Nephron progenitor cell (in vitro differentiated cells): ENCODE data around the gene ICOS.
"Not testable (repeated sequence)": the region's sequence is repeated elsewhere in the genome, so short reads cannot be mapped to it uniquely, and the experiment has no call there.

Experiments used
- DNase-seq: peaks from one replicate; pipeline ENCODE4 v3.0.0; 2021
- H3K27ac Mint-ChIP-seq: 2 replicates; pipeline ENCODE4 v1.8.0; 2021; ENCODE audit warnings: mild to moderate bottlenecking, moderate library complexity, mixed read lengths
- H3K27me3 Mint-ChIP-seq: 2 replicates; pipeline ENCODE4 v1.8.0; 2021; ENCODE audit warnings: mild to moderate bottlenecking, low read depth, mixed read lengths; ENCODE audit not compliant: poor library complexity
- H3K36me3 Mint-ChIP-seq: 2 replicates; pipeline ENCODE4 v1.8.0; 2021; ENCODE audit warnings: low read depth, mixed read lengths
- H3K4me1 Mint-ChIP-seq: 2 replicates; pipeline ENCODE4 v1.8.0; 2021; ENCODE audit warnings: mixed read lengths
- H3K4me3 Mint-ChIP-seq: 2 replicates; pipeline ENCODE4 v1.8.0; 2021; ENCODE audit warnings: mild to moderate bottlenecking, moderate library complexity, mixed read lengths
- H3K9me3 Mint-ChIP-seq: 2 replicates; pipeline ENCODE4 v1.8.0; 2021; ENCODE audit warnings: mild to moderate bottlenecking, moderate library complexity, mixed read lengths
- TF ChIP-seq, protein P1 (sequence below): fragments of 200-600 bp; sonication (generic); IDR thresholded peaks from 2 replicates; pipeline ENCODE4 v1.5.0; 2021; ENCODE audit warnings: antibody characterized with exemption

ICOS gene

DNA sequence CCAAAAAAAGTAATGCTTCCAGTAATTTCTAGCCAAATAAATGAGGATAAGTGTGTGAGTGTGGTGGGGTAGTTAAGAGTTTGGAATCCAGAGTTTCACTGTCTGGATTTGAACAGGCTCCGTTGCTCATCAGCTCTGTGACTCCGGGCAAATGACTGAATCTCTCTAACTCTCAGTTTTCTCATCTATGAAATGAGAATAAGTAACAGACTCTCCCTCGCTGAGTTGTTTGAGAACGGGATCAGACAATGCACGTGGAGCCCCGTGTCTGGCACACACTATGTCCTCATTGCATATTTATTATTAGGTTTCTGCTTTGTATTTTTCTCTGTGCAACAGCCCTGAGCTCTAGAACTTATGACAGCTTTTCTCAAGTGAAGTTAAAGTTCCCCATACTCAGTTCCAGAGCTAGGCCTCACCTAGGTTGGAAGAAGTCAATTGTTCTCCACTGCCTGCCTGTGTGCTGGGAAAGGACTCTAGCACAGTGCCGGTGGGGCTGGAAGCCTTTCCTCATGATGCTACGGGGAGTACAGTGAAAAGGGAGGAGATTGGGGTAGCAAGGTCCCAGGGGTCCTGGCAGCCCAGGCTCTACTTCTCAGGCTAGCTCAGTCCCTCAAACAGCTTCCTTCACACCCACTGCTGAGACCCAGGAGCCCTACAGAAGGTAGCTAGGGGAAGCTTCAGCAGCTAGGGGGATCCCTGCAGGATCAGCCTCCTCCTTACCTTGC is 1.7 kb upstream of the ICOS start:
- Mint-ChIP-seq H3K9me3 (no peaks in the 10 kb centered on the region), H3K4me1 (peaks cover 10% of the 10 kb centered on the region), H3K36me3 (no peaks in the 10 kb centered on the region), H3K4me3 (no peak overlapping the region), H3K27ac (no peak overlapping the region), H3K27me3 (no peaks in the 10 kb centered on the region)
- DNase-seq, result no peak
- TF ChIP-seq, protein P1, sequence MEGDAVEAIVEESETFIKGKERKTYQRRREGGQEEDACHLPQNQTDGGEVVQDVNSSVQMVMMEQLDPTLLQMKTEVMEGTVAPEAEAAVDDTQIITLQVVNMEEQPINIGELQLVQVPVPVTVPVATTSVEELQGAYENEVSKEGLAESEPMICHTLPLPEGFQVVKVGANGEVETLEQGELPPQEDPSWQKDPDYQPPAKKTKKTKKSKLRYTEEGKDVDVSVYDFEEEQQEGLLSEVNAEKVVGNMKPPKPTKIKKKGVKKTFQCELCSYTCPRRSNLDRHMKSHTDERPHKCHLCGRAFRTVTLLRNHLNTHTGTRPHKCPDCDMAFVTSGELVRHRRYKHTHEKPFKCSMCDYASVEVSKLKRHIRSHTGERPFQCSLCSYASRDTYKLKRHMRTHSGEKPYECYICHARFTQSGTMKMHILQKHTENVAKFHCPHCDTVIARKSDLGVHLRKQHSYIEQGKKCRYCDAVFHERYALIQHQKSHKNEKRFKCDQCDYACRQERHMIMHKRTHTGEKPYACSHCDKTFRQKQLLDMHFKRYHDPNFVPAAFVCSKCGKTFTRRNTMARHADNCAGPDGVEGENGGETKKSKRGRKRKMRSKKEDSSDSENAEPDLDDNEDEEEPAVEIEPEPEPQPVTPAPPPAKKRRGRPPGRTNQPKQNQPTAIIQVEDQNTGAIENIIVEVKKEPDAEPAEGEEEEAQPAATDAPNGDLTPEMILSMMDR, result no peak

DNA sequence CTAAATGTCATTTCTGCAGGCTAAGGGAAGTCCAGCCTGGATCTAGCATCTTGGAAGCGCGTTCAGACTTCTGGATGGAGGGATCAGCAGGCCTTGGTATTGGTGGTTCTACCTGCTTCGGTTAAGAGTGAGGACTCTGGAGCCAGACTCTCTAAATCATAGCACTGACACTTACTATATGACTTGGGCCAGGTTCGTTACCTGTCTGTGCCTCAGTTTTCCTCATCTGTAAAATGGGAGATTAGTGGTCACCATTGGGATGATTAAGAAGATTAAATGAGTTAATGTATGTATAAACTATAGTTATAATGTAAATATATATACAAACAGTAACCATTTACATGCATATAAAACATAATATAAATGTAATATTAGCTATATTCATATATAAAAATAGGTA is 995 bp upstream of the ICOS start:
- Mint-ChIP-seq H3K27me3 (no peaks in the 10 kb centered on the region), H3K4me1 (peaks cover 10% of the 10 kb centered on the region), H3K9me3 (no peaks in the 10 kb centered on the region), H3K27ac (no peak overlapping the region), H3K36me3 (no peaks in the 10 kb centered on the region), H3K4me3 (no peak overlapping the region)
- TF ChIP-seq, protein P1, result no peak
- no peak for DNase-seq

DNA sequence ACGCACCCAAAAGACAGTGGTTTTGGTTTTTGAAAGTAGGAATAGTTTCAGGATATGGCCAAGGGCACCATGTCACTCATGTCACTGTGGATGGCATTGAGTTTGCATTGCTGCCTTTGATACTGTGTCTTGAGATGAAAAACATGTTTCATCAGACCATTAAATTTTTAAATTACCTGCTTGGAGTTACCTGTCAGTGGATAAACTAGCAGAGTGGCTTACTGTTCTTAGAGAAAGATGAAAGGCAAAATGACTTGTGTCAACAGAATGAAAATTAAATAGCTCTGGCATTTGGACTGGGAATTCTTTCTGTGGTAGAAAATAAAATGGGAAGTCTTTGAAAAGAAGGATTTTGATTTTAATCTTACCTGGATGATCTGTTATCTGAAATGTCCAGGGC is 386 bp downstream of the ICOS start:
- Mint-ChIP-seq H3K4me1 (peaks cover 10% of the 10 kb centered on the region), H3K27me3 (no peaks in the 10 kb centered on the region), H3K27ac (no peak overlapping the region), H3K4me3 (no peak overlapping the region), H3K9me3 (no peaks in the 10 kb centered on the region), H3K36me3 (no peaks in the 10 kb centered on the region)
- DNase-seq, result no peak
- TF ChIP-seq, protein P1, result no peak

DNA sequence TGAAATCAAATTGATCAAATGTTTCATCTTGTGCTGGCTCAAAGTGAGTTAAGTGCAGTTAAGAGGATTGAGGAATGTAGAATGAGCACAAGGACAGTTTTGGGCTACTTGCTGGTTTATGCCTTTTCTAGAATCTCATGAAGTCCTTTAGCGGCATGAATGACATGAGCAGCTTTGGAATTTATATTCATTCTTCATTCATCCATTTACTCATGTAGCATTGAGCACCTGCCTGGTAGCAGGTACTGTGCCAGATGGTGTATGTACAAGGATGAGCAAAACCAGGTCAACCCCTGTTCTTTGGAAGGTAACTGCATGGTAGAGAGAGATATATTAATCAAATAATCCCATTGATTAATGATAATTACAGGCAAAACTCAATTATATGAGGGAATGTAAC is 1.2 kb downstream of the ICOS start:
- TF ChIP-seq, protein P1, result no peak
- DNase-seq, result no peak
- Mint-ChIP-seq H3K36me3 (no peaks in the 10 kb centered on the region), H3K27ac (no peak overlapping the region), H3K27me3 (no peaks in the 10 kb centered on the region), H3K4me3 (no peak overlapping the region), H3K9me3 (peaks cover 1% of the 10 kb centered on the region), H3K4me1 (peaks cover 10% of the 10 kb centered on the region)

DNA sequence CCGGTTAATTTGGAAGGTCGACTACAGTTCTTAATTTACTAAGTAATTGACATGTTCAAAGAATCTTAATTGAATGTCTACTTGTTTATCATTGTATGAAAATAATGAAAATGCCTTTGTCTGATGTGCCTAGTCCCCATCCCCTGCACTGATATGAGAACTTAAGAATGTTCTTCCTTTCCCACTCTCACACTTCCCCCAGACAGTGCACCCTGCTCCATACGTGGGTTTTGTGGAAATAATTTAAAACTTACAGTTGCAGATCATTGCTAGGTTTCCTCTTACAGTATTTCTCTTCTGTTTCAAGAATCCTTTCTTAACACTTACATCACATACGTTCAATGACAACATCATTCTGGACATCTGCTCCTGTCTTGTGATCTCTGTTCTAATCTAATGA is 3.5 kb downstream of the ICOS start:
- TF ChIP-seq, protein P1, result no peak
- H3K9me3 Mint-ChIP-seq, result peaks cover 14% of the 10 kb centered on the region
- no peaks in the 10 kb centered on the region for H3K36me3 Mint-ChIP-seq
- no peaks in the 10 kb centered on the region for H3K27me3 Mint-ChIP-seq
- H3K4me1 Mint-ChIP-seq, result no peaks in the 10 kb centered on the region
- H3K27ac Mint-ChIP-seq, result no peak overlapping the region
- DNase-seq, result no peak
- H3K4me3 Mint-ChIP-seq, result no peak overlapping the region

DNA sequence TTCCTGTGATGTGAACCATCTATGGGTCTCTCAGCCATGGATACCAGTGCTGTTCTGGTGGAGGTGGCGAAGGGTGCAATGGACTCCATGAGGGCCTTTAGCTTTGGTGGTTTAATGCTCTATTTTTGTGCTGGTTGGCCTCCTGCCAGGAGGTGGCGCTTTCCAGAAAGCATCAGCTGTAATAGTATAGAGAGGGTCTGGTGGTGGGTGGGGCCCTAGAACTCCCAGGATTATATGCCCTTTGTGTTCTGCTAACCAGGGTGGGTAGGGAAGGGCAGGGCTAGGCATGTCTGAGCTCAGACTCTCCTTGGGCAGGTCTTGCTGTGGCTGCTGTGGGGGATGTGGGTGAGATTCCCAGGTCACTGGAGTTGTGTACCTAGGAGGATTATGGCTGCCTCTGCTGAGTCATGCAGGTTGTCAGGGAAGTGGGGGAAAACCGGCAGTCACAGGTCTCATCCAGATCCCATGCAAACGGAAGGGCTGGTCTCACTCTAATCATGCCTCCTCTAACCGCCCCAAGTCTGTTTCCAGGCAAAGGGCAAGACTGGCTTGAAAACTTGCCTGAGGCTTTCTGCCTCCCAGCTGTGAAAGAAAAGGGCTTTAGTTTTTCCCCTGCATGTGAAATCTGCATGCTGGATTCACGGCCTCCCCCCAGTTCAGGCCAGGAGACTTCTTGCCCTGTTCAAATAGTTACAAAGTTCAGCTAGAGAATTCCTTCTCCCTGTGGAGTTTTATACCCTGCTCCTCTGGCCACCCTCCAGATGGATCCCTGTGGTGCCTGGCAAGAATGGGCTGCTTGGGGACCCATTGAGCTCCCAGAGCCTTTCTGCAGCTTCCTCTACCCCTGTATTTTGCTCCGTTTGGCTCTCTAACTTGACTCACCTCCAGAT is 7.2 kb downstream of the ICOS start:
- H3K4me1 Mint-ChIP-seq, H3K36me3 Mint-ChIP-seq, DNase-seq, H3K27me3 Mint-ChIP-seq, H3K4me3 Mint-ChIP-seq, H3K27ac Mint-ChIP-seq: not testable (repeated sequence)
- peaks cover 14% of the 10 kb centered on the region for H3K9me3 Mint-ChIP-seq
